Activated T-cell treated with anti-CD3 and anti-CD28 coated beads, Interleukin-2, amount 50 U/mL, for 4 hours (primary cell): ENCODE results near the gene ADGRG3. TPM values are rescaled to one million over a fixed set of nuclear protein-coding genes. Genes with fewer than 3 reads are reported as not detected.

Experiments
- ATAC-seq, 2 donors: fragments of 200-7000 bp; cut with Tn5 transposase; one replicate each; pipeline ENCODE4 v1.10.0; 2021
- DNase-seq: peaks from one replicate; pipeline ENCODE4 v3.0.0-alpha.2; 2020
- H3K27me3 Mint-ChIP-seq: one replicate; pipeline ENCODE4 v1.8.0; 2021; ENCODE audit warnings: low read depth, mixed read lengths
- H3K36me3 Mint-ChIP-seq: one replicate; pipeline ENCODE4 v1.8.0; 2022; ENCODE audit warnings: mixed read lengths; ENCODE audit not compliant: insufficient read depth
- H3K4me1 Mint-ChIP-seq: one replicate; pipeline ENCODE4 v1.8.0; 2021; ENCODE audit warnings: low read depth, mixed read lengths
- H3K4me3 Mint-ChIP-seq: one replicate; pipeline ENCODE4 v1.8.0; 2021; ENCODE audit warnings: mild to moderate bottlenecking, moderate library complexity, mixed read lengths
- H3K9me3 Mint-ChIP-seq: one replicate; pipeline ENCODE4 v1.8.0; 2021; ENCODE audit warnings: mixed read lengths
- total RNA-seq, 3 donors: library from RNA; stranded (reverse); gene quantifications; one replicate each; pipeline ENCODE4 v1.2.1, GENCODE V29; 2021

Gene ADGRG3
- total RNA-seq, 3 donors from 2014 or later = not detected

DNA sequence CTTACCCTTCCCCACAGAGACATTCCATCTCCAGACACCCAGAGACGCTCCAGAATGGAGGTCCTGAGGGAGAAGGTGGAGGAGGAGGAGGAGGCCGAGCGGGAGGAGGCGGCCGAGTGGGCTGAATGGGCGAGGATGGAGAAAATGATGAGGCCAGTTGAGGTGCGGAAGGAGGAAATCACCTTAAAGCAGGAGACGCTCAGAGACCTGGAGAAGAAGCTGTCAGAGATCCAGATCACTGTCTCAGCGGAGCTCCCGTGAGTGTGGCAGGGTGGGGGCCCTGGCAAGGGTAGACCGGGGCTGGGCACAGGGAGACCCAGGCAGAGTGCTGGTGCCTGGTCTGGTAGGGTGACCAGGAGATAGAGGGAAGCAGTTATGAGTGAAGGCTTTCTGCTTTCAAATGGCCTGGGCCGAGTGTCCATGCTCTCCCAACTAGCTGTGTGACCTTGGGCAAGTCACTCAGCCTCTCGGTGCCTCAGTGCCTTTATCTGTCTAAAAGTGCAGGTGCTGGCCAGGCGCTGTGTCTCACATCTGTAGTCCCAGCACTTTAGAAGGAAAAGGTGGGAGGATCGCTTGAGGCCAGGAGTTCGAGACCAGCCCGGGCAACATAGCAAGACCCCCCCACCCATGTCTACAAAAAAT, 29.9 kb downstream of the ADGRG3 start:
- Mint-ChIP-seq H3K36me3 (no peaks in the 10 kb centered on the region), H3K9me3 (no peaks in the 10 kb centered on the region), H3K4me1 (peaks cover 4% of the 10 kb centered on the region), H3K4me3 (no peak overlapping the region), H3K27me3 (no peaks in the 10 kb centered on the region)
- ATAC-seq = no peak
- no peak for DNase-seq

DNA sequence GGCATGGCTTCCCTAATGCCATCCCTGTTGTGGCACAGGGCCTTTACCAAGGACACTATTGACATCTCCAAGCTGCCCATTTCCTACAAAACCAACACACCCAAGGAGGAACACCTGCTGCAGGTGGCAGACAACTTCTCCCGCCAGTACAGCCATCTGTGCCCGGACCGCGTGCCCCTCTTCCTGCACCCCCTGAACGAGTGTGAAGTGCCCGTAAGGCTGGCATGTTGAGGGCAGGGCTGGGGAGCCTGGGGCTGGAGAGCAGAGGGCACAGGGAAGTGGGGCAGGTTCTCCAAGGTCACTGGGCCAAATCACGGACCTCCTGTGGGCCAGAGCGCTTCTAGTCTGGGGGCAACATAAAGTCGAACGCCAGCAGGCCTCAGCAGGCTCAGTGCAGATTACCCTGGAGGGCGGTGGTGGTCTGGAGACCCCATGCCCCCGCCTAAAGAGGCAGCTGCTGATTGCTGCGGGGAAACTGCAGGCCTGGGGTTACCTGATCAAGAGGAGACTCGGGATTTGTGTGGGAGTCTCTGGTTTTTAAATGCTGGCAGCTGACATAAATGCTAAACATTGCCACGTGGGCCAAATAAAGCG, 30.8 kb downstream of the ADGRG3 start:
- no peaks in the 10 kb centered on the region for H3K27me3 Mint-ChIP-seq
- H3K9me3 Mint-ChIP-seq = no peaks in the 10 kb centered on the region
- DNase-seq = no peak
- H3K4me3 Mint-ChIP-seq = no peak overlapping the region
- H3K36me3 Mint-ChIP-seq = no peaks in the 10 kb centered on the region
- H3K4me1 Mint-ChIP-seq = peaks cover 4% of the 10 kb centered on the region
- ATAC-seq = no peak

DNA sequence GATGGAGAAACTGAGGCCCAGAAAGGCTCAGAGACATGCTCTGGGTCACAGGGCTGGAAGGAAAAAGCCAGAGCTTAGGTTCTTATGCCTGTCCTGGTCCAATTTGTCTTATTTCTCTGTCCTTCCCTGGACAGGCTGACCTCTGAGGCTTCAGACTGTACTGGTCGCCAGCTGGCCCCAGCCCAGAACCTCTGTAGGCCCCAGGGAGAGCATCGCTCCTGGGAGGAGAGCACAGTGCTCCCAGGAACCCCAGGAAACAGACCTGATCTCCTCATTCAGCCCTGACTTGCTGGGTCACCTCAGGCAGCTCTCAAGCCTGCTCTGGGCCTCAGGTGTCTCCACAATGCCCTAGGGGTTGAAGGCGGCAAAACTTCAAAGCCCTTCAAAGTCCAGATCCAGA, 31.4 kb downstream of the ADGRG3 start:
- DNase-seq = no peak
- no peak for ATAC-seq
- H3K36me3 Mint-ChIP-seq = no peaks in the 10 kb centered on the region

DNA sequence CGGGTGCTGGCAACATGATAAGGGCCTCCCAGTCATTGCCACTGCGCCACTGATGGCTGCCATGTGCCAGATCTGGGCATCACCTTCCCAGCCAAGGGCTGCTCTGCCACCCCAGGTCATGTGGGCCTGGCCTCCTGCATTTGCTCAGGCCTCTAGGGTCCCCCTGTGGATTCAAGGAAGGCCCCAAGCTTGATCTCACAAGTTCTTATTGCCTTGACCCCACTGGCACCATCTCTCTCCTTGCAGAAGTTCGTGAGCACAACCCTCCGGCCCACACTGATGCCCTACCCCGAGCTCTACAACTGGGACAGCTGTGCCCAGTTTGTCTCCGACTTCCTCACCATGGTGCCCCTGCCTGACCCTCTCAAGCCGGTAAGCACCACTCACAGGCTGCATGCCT, 31.8 kb downstream of the ADGRG3 start:
- Mint-ChIP-seq H3K4me3 (no peak overlapping the region), H3K9me3 (no peaks in the 10 kb centered on the region), H3K27me3 (no peaks in the 10 kb centered on the region), H3K36me3 (no peaks in the 10 kb centered on the region), H3K4me1 (peaks cover under 1% of the 10 kb centered on the region)
- ATAC-seq = no peak
- no peak for DNase-seq

More for the DNA sequence above, 31.4 kb downstream of the ADGRG3 start:
- no peaks in the 10 kb centered on the region for H3K9me3 Mint-ChIP-seq
- peaks cover 4% of the 10 kb centered on the region for H3K4me1 Mint-ChIP-seq
- no peaks in the 10 kb centered on the region for H3K27me3 Mint-ChIP-seq
- no peak overlapping the region for H3K4me3 Mint-ChIP-seq

DNA sequence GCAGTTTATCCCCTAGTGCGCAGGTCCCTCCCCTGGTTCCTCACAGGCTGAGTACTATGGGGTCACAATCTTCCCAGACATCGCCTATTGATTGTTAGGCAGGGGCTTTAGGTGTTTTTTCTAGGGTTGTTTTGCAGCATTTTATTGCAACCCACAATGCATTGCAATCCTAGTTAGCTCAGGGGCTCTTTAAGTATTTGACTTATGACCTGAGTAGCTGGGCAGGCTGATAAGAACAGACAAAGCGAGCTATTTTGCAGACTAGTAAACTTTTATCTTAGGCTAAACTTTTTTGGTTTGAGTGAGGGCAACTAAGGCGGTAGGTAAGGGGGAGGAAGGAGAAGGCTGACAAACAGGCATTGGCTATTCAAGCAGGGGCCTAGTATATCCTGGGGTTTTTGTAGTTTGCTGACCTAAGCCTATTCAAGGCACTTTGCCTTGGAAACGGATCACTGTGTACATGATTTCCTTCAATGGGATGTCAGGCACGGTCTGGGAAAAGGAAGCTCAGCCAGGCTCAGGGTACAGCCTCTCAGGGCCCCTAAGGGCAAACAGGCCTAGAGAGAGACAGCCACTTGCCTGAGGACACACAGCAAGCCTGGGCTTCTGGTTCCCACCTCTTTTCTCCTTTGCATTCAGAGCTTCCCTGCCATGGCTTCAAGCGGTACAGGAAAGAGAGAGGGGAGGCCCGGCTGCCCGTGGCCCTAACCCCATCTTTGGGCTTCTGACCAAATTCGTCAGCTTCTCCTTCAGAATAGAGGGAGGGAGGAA, 32.9 kb downstream of the ADGRG3 start:
- ATAC-seq = no peak
- no peaks in the 10 kb centered on the region for H3K36me3 Mint-ChIP-seq
- H3K27me3 Mint-ChIP-seq = no peaks in the 10 kb centered on the region
- no peak overlapping the region for H3K4me3 Mint-ChIP-seq
- DNase-seq = no peak
- no peaks in the 10 kb centered on the region for H3K4me1 Mint-ChIP-seq
- no peaks in the 10 kb centered on the region for H3K9me3 Mint-ChIP-seq

DNA sequence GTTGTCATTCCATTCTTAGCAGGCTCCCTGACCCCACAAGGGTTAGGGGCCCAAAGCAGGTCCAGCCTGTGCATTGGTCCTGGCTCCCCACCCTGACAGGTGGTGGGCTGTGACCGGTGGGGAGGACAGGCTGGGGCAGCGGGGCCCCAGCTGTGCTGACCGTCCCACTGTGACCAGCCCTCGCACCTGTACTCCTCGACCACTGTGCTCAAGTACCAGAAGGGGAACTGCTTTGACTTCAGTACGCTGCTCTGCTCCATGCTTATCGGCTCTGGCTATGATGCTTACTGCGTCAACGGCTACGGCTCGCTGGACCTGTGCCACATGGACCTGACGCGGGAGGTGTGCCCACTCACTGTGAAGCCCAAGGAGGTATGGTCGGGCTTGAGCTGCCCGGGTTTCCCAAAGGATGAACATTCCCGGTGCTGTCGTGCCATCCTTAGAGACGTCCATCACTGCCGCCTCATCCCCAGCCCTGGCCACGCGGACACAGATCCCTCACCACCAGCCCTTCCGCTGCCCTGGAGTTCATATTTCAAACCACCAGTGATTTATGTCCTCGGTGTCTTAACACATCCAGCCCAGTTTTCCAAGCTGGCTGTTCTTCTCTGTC, 33.8 kb downstream of the ADGRG3 start:
- H3K4me3 Mint-ChIP-seq = no peak overlapping the region
- no peaks in the 10 kb centered on the region for H3K27me3 Mint-ChIP-seq
- DNase-seq (no peak), ATAC-seq (no peak)
- no peaks in the 10 kb centered on the region for H3K36me3 Mint-ChIP-seq
- no peaks in the 10 kb centered on the region for H3K9me3 Mint-ChIP-seq
- no peaks in the 10 kb centered on the region for H3K4me1 Mint-ChIP-seq

DNA sequence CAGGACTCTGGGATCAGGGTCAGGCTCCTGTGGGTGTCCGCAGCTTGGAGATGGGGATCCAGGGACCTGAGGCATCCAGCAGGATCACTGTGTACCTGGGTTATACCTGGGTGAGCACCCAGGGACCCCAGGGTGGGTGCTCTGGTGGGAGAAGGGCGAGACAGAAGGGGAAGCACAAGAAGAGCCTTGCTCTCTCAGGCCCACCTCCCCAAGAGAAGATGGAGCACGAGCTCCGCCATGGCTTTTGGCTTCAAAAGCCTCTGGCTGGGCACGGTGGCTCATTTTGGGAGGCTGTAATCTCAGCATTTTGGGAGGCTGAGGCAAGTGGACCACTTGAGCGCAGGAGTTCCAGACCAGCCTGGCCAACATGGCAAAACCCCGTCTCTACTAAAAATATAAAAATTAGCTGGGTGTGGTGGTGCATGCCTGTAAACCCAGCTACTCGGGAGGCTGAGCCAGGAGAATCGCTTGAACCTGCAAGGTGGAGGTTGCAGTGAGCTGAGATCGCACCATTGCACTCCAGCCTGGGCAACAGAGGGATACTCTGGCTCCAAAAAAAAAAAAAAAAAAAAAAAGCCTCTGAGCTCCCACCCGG, 35.4 kb downstream of the ADGRG3 start:
- DNase-seq = no peak
- H3K4me1 Mint-ChIP-seq = no peaks in the 10 kb centered on the region
- H3K4me3 Mint-ChIP-seq = no peak overlapping the region
- H3K36me3 Mint-ChIP-seq = no peaks in the 10 kb centered on the region
- peaks cover 4% of the 10 kb centered on the region for H3K27me3 Mint-ChIP-seq
- ATAC-seq = no peak
- no peaks in the 10 kb centered on the region for H3K9me3 Mint-ChIP-seq

DNA sequence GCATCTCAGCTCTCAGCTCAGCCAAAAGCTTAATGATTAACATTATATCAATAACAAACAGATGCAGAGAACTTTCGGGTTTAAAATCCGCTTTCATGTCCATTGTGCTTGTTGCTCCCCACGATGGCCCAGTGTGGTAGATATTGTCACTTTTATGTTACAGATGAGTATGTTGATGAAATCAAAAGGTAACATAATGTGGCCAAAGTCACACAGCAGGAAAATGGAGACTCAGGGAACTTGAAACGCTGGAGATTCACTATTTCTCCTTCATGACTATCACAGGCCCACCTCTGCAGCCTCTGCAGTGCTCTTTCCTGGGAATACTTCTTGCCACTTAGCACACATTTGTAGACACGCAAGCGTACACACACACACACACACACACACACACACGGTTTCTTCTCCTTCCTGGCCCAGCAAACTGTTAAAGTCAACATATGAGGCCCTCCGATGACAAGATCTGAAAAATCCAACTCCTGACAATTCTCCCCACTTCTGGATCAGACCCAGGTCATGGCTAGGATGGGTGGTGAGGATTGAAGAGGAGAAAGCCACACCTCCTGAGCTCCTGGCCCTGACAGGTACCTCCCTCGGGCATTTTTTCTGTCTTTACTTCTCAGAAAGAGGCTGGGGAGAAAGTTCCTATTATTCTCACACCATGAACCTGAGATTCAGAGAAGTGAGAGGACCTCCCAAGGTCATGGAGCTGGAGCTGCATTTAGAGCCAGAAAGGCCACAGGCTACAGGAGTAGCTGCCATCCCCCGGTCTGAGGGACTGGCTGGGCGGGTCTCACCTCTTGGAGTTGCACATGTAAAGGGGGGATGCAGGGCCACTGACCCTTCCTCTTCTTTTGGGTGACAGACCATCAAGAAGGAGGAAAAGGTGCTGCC, 36.2 kb downstream of the ADGRG3 start:
- H3K9me3 Mint-ChIP-seq = no peaks in the 10 kb centered on the region
- no peak overlapping the region for H3K4me3 Mint-ChIP-seq
- DNase-seq (no peak), ATAC-seq (no peak)
- no peaks in the 10 kb centered on the region for H3K4me1 Mint-ChIP-seq
- no peaks in the 10 kb centered on the region for H3K36me3 Mint-ChIP-seq
- peaks cover 4% of the 10 kb centered on the region for H3K27me3 Mint-ChIP-seq

DNA sequence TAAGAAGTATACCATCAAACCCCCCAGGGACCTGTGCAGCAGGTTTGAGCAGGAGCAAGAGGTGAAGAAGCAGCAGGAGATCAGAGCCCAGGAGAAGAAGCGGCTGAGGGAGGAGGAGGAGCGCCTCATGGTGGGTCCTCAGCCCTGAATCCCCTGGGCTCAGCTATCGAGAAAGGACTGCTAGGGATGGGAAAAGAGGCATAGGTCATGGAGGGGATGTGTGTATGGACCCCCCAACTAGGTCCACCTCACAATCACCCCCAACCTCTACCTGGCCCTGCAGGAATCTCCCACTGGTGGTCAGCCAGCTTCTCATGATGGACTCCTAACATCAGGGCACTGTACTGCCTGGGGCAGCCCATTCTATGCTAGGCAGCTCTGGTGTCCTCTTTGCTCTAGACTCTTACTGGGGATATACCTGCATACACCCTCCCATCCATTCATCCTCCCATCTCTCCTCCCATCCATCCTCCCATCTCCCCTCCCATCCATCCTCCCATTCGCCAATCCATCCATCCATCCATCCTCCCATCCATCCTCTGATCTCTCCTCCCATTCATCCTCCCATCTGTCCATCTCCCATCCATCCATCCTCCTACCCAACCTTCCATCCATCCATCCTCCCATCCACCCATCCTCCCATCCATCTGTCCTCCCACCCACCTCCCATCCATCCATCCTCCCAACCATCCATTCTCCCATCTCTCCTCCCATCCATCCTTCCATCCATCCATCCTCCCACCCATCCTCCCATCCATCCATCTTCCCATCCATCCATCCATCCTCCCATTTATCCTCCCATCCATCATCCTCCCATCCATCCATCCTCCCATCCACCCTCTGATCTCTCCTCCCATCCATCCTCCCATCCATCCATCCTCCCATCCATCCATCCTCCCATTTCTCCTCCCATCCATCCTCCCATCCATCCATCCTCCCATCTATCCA, 37.1 kb downstream of the ADGRG3 start:
- H3K9me3 Mint-ChIP-seq = no peaks in the 10 kb centered on the region
- no peaks in the 10 kb centered on the region for H3K36me3 Mint-ChIP-seq
- no peak for DNase-seq
- no peak overlapping the region for H3K4me3 Mint-ChIP-seq
- peaks cover 4% of the 10 kb centered on the region for H3K27me3 Mint-ChIP-seq
- no peaks in the 10 kb centered on the region for H3K4me1 Mint-ChIP-seq
- no peak for ATAC-seq

DNA sequence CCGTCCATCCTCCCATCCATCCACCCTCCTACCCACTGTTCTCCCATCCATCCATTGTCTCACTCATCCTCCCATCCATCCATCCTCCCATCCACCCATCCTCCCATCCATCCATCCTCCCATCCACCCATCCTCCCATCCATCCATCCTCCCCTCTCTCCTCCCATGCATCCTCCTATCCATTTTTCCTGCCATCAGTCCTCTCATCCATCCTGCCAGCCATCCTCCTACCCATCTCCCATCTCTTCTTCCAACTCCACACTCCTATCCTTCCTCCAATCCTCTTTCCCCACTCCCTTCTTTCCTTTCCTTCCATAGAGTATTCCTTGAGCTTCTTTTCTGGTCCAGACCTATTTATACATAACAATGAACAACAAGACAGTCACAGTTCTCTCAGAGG, 38.6 kb downstream of the ADGRG3 start:
- no peak for DNase-seq
- ATAC-seq = no peak
- no peaks in the 10 kb centered on the region for H3K4me1 Mint-ChIP-seq
- H3K36me3 Mint-ChIP-seq = no peaks in the 10 kb centered on the region
- no peaks in the 10 kb centered on the region for H3K9me3 Mint-ChIP-seq
- H3K27me3 Mint-ChIP-seq = peaks cover 4% of the 10 kb centered on the region
- H3K4me3 Mint-ChIP-seq = no peak overlapping the region

DNA sequence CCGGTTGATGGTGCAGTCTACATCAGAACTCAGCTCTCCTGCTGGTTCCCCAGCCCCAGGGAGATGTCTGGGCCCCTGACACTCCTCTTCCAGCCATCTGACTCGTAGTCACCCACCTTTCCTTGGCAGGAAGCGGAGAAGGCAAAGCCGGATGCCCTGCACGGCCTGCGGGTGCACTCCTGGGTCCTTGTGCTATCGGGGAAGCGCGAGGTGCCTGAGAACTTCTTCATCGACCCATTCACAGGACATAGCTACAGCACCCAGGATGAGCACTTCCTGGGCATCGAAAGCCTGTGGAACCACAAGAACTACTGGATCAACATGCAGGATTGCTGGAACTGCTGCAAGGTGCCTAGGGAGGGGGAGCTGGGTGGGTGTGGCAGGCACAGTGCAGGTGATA, 39.2 kb downstream of the ADGRG3 start:
- ATAC-seq = no peak
- no peaks in the 10 kb centered on the region for H3K9me3 Mint-ChIP-seq

DNA sequence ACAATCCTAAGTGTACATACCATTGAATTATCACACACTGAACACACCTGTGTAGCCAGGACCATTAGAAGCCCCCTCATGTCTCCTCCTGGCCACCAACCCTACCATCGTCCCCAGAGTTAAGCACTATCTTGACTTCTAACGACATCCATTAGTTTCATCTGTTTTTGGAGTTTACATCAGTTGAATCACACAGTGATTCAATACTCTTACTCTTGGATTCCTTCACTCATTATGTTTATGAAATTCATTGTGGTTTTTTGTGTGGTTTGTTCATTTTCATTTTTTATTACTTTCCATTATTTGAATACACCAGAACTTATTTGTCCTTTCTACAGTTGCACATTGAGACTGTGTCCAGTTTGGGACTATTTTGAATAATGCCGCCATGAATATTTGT, 40.1 kb downstream of the ADGRG3 start:
- peaks cover 11% of the 10 kb centered on the region for H3K27me3 Mint-ChIP-seq
- no peaks in the 10 kb centered on the region for H3K9me3 Mint-ChIP-seq
- peak in 1 of 2 donors; percentile 21 for ATAC-seq
- no peaks in the 10 kb centered on the region for H3K4me1 Mint-ChIP-seq
- no peaks in the 10 kb centered on the region for H3K36me3 Mint-ChIP-seq
- no peak for DNase-seq
- no peak overlapping the region for H3K4me3 Mint-ChIP-seq

More for the DNA sequence above, 39.2 kb downstream of the ADGRG3 start:
- DNase-seq = no peak
- Mint-ChIP-seq H3K4me1 (no peaks in the 10 kb centered on the region), H3K4me3 (no peak overlapping the region), H3K27me3 (peaks cover 4% of the 10 kb centered on the region), H3K36me3 (no peaks in the 10 kb centered on the region)

DNA sequence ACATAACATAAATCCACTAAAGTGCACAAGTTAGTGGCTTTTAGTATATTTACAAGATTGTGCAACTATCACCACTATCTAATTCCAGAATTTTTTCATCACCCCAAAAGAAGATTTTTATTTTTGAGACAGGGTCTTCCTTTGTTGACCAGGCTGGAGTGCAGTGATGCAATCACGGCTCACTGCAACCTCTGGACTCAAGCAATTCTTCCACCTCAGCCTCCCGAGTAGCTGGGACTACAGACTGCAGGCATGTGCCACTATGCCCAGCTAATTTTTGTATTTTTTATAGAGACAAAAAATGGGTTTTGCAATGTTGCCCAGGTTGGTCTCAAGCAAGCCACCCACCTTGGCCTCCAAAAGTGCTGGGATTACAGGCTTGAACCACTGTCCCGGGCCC, 41.6 kb downstream of the ADGRG3 start:
- no peak for ATAC-seq
- Mint-ChIP-seq H3K27me3 (peaks cover 16% of the 10 kb centered on the region), H3K36me3 (no peaks in the 10 kb centered on the region), H3K9me3 (no peaks in the 10 kb centered on the region), H3K4me3 (no peak overlapping the region), H3K4me1 (no peaks in the 10 kb centered on the region)
- DNase-seq = no peak
